GM19193 (cell line): ENCODE measurements around the gene UBL5.

Source experiments
- POLR2A ChIP-seq: IDR thresholded peaks from 4 replicates; pipeline ENCODE4 v1.6.1; 2011; ENCODE audit not compliant: insufficient read depth, insufficient read length; ENCODE audit errors: extremely low read depth

UBL5 gene

GRCh38 chr19:9865732-9866501 is 38.2 kb downstream of the UBL5 start:
- no peak for TF ChIP-seq POLR2A

GRCh38 chr19:9868983-9869617 is 41.4 kb downstream of the UBL5 start:
- TF ChIP-seq POLR2A: no peak

- TF ChIP-seq POLR2A: no peak
Observed at GRCh38 chr19:9871626-9872338, 44.1 kb downstream of the UBL5 start.

- no peak for TF ChIP-seq POLR2A
Observed at GRCh38 chr19:9872618-9873242, 45.0 kb downstream of the UBL5 start.

- no peak for TF ChIP-seq POLR2A
Observed at GRCh38 chr19:9875031-9875627, 47.4 kb downstream of the UBL5 start.

- no peak for TF ChIP-seq POLR2A
Observed at GRCh38 chr19:9875796-9876195, 48.1 kb downstream of the UBL5 start.

- no peak for TF ChIP-seq POLR2A
Observed at GRCh38 chr19:9877780-9878510, 50.2 kb downstream of the UBL5 start.

- no peak for TF ChIP-seq POLR2A
Observed at GRCh38 chr19:9878511-9879196, 50.9 kb downstream of the UBL5 start.
